GM18505 (cell line): Measurements from ENCODE around the gene SRP68.

ENCODE experiments used
- ATAC-seq: cut with Tn5 transposase; IDR thresholded peaks from one replicate; pipeline ENCODE4 v1.9.1; 2021; ENCODE audit not compliant: unreplicated experiment
- POLR2A ChIP-seq: IDR thresholded peaks from 4 replicates; pipeline ENCODE4 v1.6.1; 2011; ENCODE audit warnings: borderline replicate concordance; ENCODE audit not compliant: insufficient read depth, insufficient read length; ENCODE audit errors: extremely low read depth

SRP68 gene

GRCh38 chr17:76005263-76006149 is 66.8 kb downstream of the SRP68 start:
- no peak for TF ChIP-seq POLR2A
- no peak for ATAC-seq

GRCh38 chr17:76004750-76005262 is 67.5 kb downstream of the SRP68 start:
- ATAC-seq: no peak

GRCh38 chr17:76003915-76004314 is 68.4 kb downstream of the SRP68 start:
- no peak for TF ChIP-seq POLR2A
- no peak for ATAC-seq

More at GRCh38 chr17:76004750-76005262, 67.5 kb downstream of the SRP68 start:
- TF ChIP-seq POLR2A: no peak

GRCh38 chr17:76002100-76002499 is 70.2 kb downstream of the SRP68 start:
- ATAC-seq: no peak
- TF ChIP-seq POLR2A: no peak

GRCh38 chr17:76000755-76001521 is 71.4 kb downstream of the SRP68 start, which contains the start of gene CDK3:
Gene CDK3 (plus strand): TSS chr17:76000855. CDS start chr17:76001426, 571 bp downstream.
- ATAC-seq: no peak
- TF ChIP-seq POLR2A: no peak

GRCh38 chr17:76000016-76000754 is 72.1 kb downstream of the SRP68 start:
- TF ChIP-seq POLR2A: no peak
- ATAC-seq: no peak

GRCh38 chr17:75998327-75998795 is 74.0 kb downstream of the SRP68 start:
- TF ChIP-seq POLR2A: no peak
- ATAC-seq: no peak

GRCh38 chr17:75996665-75997590 is 75.4 kb downstream of the SRP68 start:
- no peak for ATAC-seq
- TF ChIP-seq POLR2A: no peak

- no peak for TF ChIP-seq POLR2A
- no peak for ATAC-seq
Measured at GRCh38 chr17:75995385-75995925, 76.9 kb downstream of the SRP68 start.

- no peak for ATAC-seq
- no peak for TF ChIP-seq POLR2A
Measured at GRCh38 chr17:75994802-75995370, 77.4 kb downstream of the SRP68 start.

- ATAC-seq: no peak
Measured at GRCh38 chr17:75991396-75991795, 80.9 kb downstream of the SRP68 start.

More at GRCh38 chr17:75991396-75991795, 80.9 kb downstream of the SRP68 start:
- no peak for TF ChIP-seq POLR2A
